Transverse colon (tissue), 4 donors: Measurements from ENCODE around the gene NCF4.

Experiments used
- EP300 ChIP-seq: sonication (generic); formaldehyde crosslinking; IDR thresholded peaks from one replicate; pipeline ENCODE4 v1.6.1; 2017; ENCODE audit warnings: antibody characterized with exemption, low read depth
- POLR2A ChIP-seq: fragments of 450-650 bp; IDR thresholded peaks from one replicate; pipeline ENCODE4 v1.6.1; 2016; ENCODE audit warnings: antibody characterized with exemption, mild to moderate bottlenecking, moderate library complexity
- POLR2AphosphoS5 ChIP-seq, 3 donors: sonication (generic); formaldehyde crosslinking; IDR thresholded peaks; one replicate each; pipeline ENCODE4 v1.6.1; 2016; ENCODE audit warnings: antibody characterized with exemption in 3 of 3
- TF ChIP-seq, protein P1 (sequence below), 5 experiments: fragments of 200-600 bp in 3 of 5; fragments of 450-650 bp in 2 of 5; sonication (generic) in 3 of 5; IDR thresholded peaks; 1 replicate in 2 of 5; 2 replicates in 3 of 5; pipeline ENCODE4 v1.5.1; 2016 to 2017; ENCODE audit warnings: antibody characterized with exemption in 5 of 5, inconsistent platforms in 3 of 5, mild to moderate bottlenecking in 2 of 5, moderate library complexity in 1 of 5

DNA sequence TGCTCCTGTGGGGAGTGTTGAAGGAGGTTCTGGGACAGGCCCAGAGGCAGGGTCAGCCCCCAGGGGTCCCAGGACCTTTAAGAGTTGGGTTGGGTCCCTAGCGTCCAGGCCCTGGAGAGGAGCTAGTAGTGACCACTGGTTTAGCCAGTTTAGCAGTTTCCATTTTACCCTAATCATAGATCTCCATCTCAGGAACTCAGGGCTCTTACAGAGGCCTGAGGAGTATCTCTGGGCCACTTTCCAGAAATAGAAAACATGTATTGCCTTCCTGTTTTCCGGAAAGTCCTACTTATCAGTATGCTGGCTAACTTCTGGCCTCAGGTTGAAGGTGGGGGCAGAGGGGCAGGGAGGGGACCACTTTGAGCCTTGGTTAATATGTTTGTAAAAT, 13.5 kb downstream of the NCF4 start:
- TF ChIP-seq, protein P1, sequence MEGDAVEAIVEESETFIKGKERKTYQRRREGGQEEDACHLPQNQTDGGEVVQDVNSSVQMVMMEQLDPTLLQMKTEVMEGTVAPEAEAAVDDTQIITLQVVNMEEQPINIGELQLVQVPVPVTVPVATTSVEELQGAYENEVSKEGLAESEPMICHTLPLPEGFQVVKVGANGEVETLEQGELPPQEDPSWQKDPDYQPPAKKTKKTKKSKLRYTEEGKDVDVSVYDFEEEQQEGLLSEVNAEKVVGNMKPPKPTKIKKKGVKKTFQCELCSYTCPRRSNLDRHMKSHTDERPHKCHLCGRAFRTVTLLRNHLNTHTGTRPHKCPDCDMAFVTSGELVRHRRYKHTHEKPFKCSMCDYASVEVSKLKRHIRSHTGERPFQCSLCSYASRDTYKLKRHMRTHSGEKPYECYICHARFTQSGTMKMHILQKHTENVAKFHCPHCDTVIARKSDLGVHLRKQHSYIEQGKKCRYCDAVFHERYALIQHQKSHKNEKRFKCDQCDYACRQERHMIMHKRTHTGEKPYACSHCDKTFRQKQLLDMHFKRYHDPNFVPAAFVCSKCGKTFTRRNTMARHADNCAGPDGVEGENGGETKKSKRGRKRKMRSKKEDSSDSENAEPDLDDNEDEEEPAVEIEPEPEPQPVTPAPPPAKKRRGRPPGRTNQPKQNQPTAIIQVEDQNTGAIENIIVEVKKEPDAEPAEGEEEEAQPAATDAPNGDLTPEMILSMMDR (IDR thresholded peaks at IDR 0.05), result no peak
- no peak for TF ChIP-seq POLR2A
- no peak for TF ChIP-seq EP300
- no peak for TF ChIP-seq POLR2AphosphoS5 (IDR thresholded peaks at IDR 0.05)
